Stimulated activated CD4-positive, alpha-beta T cell treated with anti-CD3 and anti-CD28 coated beads, Interleukin-15, amount 100 ng/mL, for 24 hours (primary cell): ENCODE results near the gene COL18A1.
A peak's percentile ranks its signal among the peaks of the same experiment; 100 is the strongest.

Experiments
- DNase-seq: peaks from one replicate; pipeline ENCODE4 v3.0.0-alpha.2; 2020

COL18A1 gene

GRCh38 chr21:45509566-45510465 lies 104.9 kb downstream of the COL18A1 start:
- DNase-seq = no peak

DNA sequence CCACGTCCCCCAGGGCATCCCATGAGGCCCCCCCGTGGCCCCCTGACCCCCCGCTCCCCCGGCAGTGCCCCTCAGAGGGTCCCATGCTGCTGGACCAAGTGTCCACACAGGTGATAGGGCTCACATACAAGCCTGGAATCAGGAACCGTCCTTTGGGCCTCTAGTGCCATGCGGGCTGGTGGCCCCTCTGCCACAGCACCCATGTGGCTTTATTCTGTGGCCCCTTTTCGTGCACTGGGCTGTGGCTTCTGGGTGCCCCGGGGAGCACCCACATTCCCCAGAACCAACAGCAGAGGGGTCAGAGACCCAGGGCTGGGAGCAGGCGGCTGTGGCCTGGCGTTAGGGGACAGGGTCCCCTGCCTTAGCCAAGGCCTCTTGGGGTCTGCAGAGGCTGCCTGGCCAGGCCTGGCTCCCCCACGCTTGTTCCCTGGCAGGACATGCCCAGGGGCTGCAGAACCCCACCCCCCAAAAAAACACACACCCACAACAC lies 105.5 kb downstream of the COL18A1 start:
- no peak for DNase-seq

- DNase-seq = no peak
Measured at GRCh38 chr21:45511007-45511406, 106.0 kb downstream of the COL18A1 start.

GRCh38 chr21:45511661-45512431 lies 106.9 kb downstream of the COL18A1 start:
- no peak for DNase-seq

GRCh38 chr21:45512626-45513002 lies 107.6 kb downstream of the COL18A1 start:
- DNase-seq = no peak

DNA sequence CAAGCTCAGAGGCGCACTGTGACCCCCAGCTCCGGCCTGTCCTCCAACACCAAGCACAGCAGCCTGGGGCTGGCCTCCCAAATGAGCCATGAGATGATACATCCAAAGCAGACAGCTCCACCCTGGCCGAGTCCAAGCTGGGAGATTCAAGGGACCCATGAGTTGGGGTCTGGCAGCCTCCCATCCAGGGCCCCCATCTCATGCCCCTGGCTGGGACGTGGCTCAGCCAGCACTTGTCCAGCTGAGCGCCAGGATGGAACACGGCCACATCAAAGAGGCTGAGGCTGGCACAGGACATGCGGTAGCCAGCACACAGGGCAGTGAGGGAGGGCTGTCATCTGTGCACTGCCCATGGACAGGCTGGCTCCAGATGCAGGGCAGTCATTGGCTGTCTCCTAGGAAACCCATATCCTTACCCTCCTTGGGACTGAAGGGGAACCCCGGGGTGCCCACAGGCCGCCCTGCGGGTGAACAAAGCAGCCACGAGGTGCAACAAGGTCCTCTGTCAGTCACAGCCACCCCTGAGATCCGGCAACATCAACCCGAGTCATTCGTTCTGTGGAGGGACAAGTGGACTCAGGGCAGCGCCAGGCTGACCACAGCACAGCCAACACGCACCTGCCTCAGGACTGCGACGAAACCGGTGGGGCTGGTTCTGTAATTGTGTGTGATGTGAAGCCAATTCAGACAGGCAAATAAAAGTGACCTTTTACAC lies 108.2 kb downstream of the COL18A1 start:
- no peak for DNase-seq

GRCh38 chr21:45513741-45514310 lies 108.9 kb downstream of the COL18A1 start:
- no peak for DNase-seq

- DNase-seq = no peak
Measured at GRCh38 chr21:45514311-45515021, 109.5 kb downstream of the COL18A1 start.

DNA sequence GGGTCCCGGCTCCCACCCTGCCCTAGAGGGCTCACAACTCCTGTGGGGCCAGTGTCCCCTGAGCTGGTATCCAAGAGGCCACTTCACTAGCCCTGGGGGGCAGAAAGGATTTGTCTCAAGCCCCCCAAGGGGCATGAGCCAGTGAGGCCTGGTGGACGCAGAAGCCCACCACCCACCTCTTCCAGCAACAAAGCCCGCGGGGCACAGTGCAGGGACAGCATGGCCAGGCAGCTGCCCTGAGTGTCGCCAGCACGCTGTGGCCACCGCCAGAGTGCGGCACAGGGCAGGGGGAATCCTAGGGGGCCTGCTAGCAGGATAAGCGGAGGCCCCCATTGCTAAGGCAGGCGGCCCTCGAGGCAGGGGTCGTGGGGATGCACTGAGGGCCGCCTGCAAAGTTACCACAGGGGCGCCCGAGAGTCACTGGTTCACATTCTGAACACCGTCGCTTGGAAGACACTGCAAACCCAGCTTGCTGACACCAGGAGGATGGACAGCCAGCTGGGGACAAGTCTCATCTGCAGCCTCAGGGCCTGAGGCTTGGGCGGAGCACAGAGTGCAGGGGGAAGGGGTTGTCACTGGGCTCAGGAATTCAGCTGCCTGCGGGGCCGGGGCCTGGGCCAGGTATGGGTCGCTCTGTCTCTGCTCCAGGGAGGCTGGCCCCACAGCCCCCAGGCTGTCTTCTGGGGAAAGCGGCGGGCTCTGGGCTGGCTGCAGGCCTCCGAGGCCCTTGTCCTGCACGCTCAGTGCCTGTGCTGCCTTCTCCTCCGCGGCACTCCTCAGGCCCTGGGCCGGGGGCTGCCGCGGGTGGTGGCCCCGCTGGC lies 110.5 kb downstream of the COL18A1 start:
- DNase-seq = no peak

DNA sequence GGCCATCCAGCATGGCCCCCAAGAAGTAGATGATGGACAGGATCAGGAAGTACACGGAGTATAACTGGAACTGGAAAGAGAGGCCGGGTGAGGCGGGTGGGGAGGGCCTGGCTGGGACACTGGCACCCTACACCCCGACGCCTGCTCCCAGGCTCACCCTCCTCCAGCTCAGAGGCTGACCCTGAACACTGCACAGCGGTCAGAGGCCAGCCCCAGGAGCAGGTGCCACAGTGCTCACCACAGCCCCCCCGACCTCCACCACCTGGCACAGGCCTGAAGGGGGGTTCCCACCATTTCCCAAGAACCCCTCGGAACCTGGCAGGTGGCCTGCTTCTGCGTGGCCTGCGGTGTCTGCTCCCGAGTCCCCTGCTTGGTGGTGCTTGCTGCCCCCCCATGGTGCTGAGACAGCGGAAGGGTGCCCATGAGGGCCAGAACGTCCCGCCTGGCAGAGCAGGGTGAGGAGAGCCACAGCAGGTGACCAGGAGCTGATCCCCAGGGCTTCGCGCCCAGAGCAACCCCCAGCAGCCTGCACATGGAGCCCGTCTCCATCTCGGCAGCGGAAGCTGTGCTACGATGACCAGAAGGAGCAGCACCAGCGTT lies 111.2 kb downstream of the COL18A1 start:
- no peak for DNase-seq

DNA sequence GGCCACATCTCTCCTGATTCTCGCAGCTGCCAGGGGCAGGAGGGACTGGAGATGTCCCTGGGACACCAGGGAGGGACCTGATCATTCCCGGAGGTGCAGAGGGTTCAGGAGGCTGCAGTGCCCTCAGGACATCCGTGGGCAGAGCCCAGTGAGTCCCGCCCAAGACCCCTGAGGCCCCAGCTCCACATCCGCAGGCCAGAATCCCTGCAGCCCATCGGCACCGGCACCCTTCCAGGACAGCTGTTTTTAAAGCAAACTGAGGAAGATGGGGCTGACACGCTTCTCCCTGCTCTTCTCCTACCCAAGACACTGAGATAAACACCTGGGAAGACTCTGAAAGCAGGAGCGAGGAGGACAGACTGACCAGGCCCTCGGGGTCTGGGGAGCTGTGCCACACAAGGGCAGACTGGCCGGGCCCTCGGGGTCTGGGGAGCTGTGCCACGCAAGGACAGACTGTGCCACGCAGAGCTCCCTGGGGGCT lies 111.7 kb downstream of the COL18A1 start:
- no peak for DNase-seq

DNA sequence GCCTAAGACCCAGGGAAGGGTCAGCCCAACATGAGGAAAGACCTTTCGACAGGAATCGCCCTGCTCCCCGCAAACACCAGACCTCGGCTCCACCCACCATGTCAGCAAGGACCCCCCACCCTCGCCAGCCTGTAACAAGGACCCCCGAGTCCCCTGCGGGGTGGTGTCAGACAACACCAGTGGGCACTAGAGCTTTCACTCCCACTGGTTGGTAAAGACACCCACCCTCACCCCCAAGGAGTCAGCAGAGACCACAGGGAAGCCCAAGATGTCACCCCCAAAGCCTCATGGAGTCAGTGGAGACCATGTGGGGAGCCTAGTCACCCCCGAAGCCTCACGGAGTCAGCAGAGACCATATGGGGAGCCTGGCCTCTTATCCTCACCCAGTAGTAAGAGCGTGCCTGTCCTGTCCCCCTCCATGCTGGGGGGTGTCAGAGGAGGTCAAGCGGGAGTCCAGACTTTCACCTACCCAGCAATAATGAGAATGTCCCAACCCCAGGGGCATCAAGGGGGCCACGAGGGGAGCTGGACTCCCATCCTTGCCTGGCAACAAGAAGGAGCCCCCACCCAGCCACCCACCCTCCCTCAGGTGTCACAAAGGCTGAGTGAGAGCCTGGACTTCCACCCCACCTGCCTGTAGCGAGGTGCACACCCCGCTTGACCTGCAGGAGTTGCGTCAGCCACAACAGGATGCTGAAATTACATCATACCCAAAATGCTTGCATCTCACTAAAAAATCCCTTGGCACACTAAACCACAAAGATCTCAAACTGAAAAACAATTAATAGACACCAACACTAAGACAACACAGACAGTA lies 112.5 kb downstream of the COL18A1 start:
- no peak for DNase-seq

GRCh38 chr21:45518742-45519141 lies 113.8 kb downstream of the COL18A1 start:
- no peak for DNase-seq

- no peak for DNase-seq
Measured at GRCh38 chr21:45519182-45519581, 114.2 kb downstream of the COL18A1 start.

- DNase-seq = no peak
Measured at GRCh38 chr21:45521241-45521640, 116.3 kb downstream of the COL18A1 start.

GRCh38 chr21:45522381-45522780 lies 117.4 kb downstream of the COL18A1 start:
- peak; percentile 0 for DNase-seq

DNA sequence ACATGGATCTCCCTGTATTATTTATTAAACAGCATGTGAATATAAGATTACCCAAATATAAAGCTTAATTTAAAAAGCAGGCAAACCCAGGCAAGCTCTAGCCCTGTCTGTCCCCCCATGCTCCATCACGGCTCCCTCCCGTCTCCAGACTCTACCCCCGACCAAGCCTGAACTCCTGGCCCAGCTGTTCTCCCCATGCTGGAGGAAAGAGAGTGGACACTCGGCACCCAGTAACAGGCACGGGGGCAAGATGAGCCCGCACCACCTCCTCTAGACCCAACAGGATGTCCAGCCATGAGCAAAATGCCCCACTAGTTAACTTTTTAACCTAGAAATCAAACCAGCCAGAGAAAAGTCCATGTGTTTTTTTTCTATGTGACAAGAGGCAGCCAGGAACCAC lies 118.0 kb downstream of the COL18A1 start:
- peak; percentile 0 for DNase-seq

- DNase-seq = peak; percentile 4
Measured at GRCh38 chr21:45523411-45524101, 118.6 kb downstream of the COL18A1 start.

DNA sequence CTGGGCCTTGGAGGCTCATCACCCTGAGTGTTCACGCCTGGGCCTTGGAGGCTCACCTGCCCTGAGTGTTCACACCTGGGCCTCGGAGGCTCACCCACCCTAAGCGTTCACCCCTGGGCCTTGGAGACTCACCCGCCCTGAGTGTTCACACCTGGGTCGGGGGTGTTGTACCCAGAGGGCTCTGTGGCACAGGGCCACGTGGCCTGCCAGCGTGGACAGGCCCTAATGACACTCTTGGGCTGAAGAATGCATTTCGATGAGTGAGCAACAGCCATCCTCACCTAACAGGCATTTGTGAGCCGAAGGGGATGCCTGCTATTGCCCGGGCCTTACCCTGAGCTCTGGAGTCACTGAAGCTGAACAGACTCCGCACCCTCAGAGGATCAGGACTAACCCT lies 119.8 kb downstream of the COL18A1 start:
- peak; percentile 1 for DNase-seq
